HEK293T (cell line): Measurements from ENCODE around the gene PPM1K.

Experiments
- CTCF ChIA-PET: fragments of 350-600 bp; formaldehyde crosslinking; extraction: SDS; loops from one replicate; lab custom pipeline; 2021; ENCODE audit warnings: antibody characterized with exemption, inconsistent platforms; lab: Yijun Ruan, JAX
- POLR2A ChIA-PET: fragments of 350-600 bp; formaldehyde crosslinking; extraction: SDS; loops from one replicate; lab custom pipeline; 2020; ENCODE audit warnings: antibody characterized with exemption, inconsistent platforms; lab: Yijun Ruan, JAX
- DNase-seq: peaks from one replicate; pipeline ENCODE4 v3.0.0; 2012; ENCODE audit warnings: mixed read lengths; ENCODE audit errors: extremely low spot score
- ARNT ChIP-seq: fragments of 450-650 bp; IDR thresholded peaks from 2 replicates; pipeline ENCODE4 v1.6.1; 2017; ENCODE audit warnings: mild to moderate bottlenecking
- BHLHE40 ChIP-seq: fragments of 450-650 bp; IDR thresholded peaks from 2 replicates; pipeline ENCODE4 v1.6.1; 2016; ENCODE audit warnings: mild to moderate bottlenecking, moderate library complexity, borderline replicate concordance
- CTBP1 ChIP-seq: fragments of 450-650 bp; IDR thresholded peaks from 2 replicates; pipeline ENCODE4 v1.6.1; 2016; ENCODE audit warnings: borderline replicate concordance
- ELF4 ChIP-seq: fragments of 450-650 bp; IDR thresholded peaks from 2 replicates; pipeline ENCODE4 v1.6.1; 2017; ENCODE audit warnings: antibody characterized with exemption
- FOXA1 ChIP-seq: fragments of 450-650 bp; IDR thresholded peaks from 2 replicates; pipeline ENCODE4 v1.6.1; 2016; ENCODE audit warnings: mild to moderate bottlenecking
- FOXK2 ChIP-seq: fragments of 450-650 bp; IDR thresholded peaks from 2 replicates; pipeline ENCODE4 v1.6.1; 2016; ENCODE audit warnings: mild to moderate bottlenecking
- FOXM1 ChIP-seq: fragments of 450-650 bp; IDR thresholded peaks from 2 replicates; pipeline ENCODE4 v1.6.1; 2017; ENCODE audit warnings: mild to moderate bottlenecking, borderline replicate concordance
- HDGF ChIP-seq: fragments of 450-650 bp; IDR thresholded peaks from 2 replicates; pipeline ENCODE4 v1.6.1; 2017; ENCODE audit warnings: antibody characterized with exemption, borderline replicate concordance
- L3MBTL2 ChIP-seq: fragments of 450-650 bp; conservative IDR thresholded peaks from 2 replicates; pipeline ENCODE4 v1.6.1; 2016; ENCODE audit warnings: mild to moderate bottlenecking
- LEF1 ChIP-seq: fragments of 450-650 bp; IDR thresholded peaks from 2 replicates; pipeline ENCODE4 v1.6.1; 2017; ENCODE audit warnings: mild to moderate bottlenecking, borderline replicate concordance
- NFRKB ChIP-seq: fragments of 450-650 bp; IDR thresholded peaks from 2 replicates; pipeline ENCODE4 v1.6.1; 2016; ENCODE audit warnings: mild to moderate bottlenecking, moderate library complexity
- PKNOX1 ChIP-seq: fragments of 450-650 bp; IDR thresholded peaks from 2 replicates; pipeline ENCODE4 v1.6.1; 2016
- SP1 ChIP-seq: fragments of 450-650 bp; IDR thresholded peaks from 2 replicates; pipeline ENCODE4 v1.6.1; 2017
- SUZ12 ChIP-seq: fragments of 450-650 bp; IDR thresholded peaks from 2 replicates; pipeline ENCODE4 v1.6.1; 2016; ENCODE audit warnings: mild to moderate bottlenecking
- TARDBP ChIP-seq: fragments of 450-650 bp; IDR thresholded peaks from 2 replicates; pipeline ENCODE4 v1.6.1; 2016
- ZNF384 ChIP-seq: fragments of 450-650 bp; IDR thresholded peaks from 2 replicates; pipeline ENCODE4 v1.6.1; 2016

PPM1K gene

GRCh38 chr4:88275516-88275915 lies 8.8 kb downstream of the PPM1K start:
- no peak for TF ChIP-seq L3MBTL2
- no peak for TF ChIP-seq ELF4
- TF ChIP-seq TARDBP, result no peak
- ChIA-PET CTCF (no interaction called here), POLR2A (no interaction called here)
- DNase-seq, result no peak

GRCh38 chr4:88268913-88269312 lies 15.4 kb downstream of the PPM1K start:
- TF ChIP-seq FOXK2, result no peak
- no peak for TF ChIP-seq SP1
- ChIA-PET CTCF (no interaction called here), POLR2A (no interaction called here)
- DNase-seq, result no peak

GRCh38 chr4:88264336-88264735 lies 20.0 kb downstream of the PPM1K start:
- DNase-seq, result no peak
- ChIA-PET POLR2A (no interaction called here), CTCF (interaction anchor here (1.1 kb wide), 1 partner anchor 14 kb away, joined by 3 read pairs; no protein-coding TSS in a partner anchor)
- TF ChIP-seq CTBP1, result no peak
- TF ChIP-seq LEF1, result no peak
- TF ChIP-seq FOXK2, result no peak
- TF ChIP-seq L3MBTL2, result no peak
- no peak for TF ChIP-seq HDGF
- no peak for TF ChIP-seq NFRKB
- no peak for TF ChIP-seq SUZ12
- TF ChIP-seq SP1, result no peak
- no peak for TF ChIP-seq ZNF384

- ChIA-PET POLR2A (no interaction called here), CTCF (no interaction called here)
- TF ChIP-seq ZNF384 (no peak), LEF1 (no peak), HDGF (no peak), PKNOX1 (no peak), ELF4 (no peak), FOXK2 (no peak), SP1 (no peak), SUZ12 (no peak), L3MBTL2 (no peak), TARDBP (no peak), FOXA1 (no peak), ARNT (no peak), FOXM1 (no peak), BHLHE40 (no peak), CTBP1 (no peak), NFRKB (no peak)
- no peak for DNase-seq
Observed at GRCh38 chr4:88257726-88258125, 26.6 kb downstream of the PPM1K start.

GRCh38 chr4:88255111-88255510 lies 29.2 kb downstream of the PPM1K start:
- POLR2A ChIA-PET, result no interaction called here
- CTCF ChIA-PET, result interaction anchor here (0.6 kb wide), 1 partner anchor 268 kb away, joined by 3 read pairs; no protein-coding TSS in a partner anchor
- no peak for DNase-seq
- TF ChIP-seq ARNT, result no peak
- TF ChIP-seq FOXA1, result no peak

- CTCF ChIA-PET, result no interaction called here
- POLR2A ChIA-PET, result no interaction called here
- TF ChIP-seq SUZ12 (no peak), CTBP1 (no peak), HDGF (no peak)
- DNase-seq, result no peak
Observed at GRCh38 chr4:88251924-88252323, 32.4 kb downstream of the PPM1K start.

GRCh38 chr4:88247148-88247547 lies 37.2 kb downstream of the PPM1K start:
- ChIA-PET POLR2A (no interaction called here), CTCF (no interaction called here)
- TF ChIP-seq BHLHE40, result no peak
- TF ChIP-seq NFRKB, result no peak
- no peak for TF ChIP-seq SUZ12
- TF ChIP-seq ARNT, result no peak
- TF ChIP-seq ZNF384, result no peak
- TF ChIP-seq ELF4, result no peak
- no peak for DNase-seq

- DNase-seq, result no peak
- TF ChIP-seq LEF1, result no peak
- TF ChIP-seq FOXK2, result no peak
- no peak for TF ChIP-seq SP1
- TF ChIP-seq HDGF, result no peak
- no peak for TF ChIP-seq NFRKB
- TF ChIP-seq BHLHE40, result no peak
- no peak for TF ChIP-seq TARDBP
- TF ChIP-seq PKNOX1, result no peak
- no peak for TF ChIP-seq FOXM1
- TF ChIP-seq ELF4, result no peak
- no peak for TF ChIP-seq ARNT
- no peak for TF ChIP-seq L3MBTL2
- TF ChIP-seq CTBP1, result no peak
- no peak for TF ChIP-seq FOXA1
- no peak for TF ChIP-seq SUZ12
- ChIA-PET CTCF (interaction anchor here (1.0 kb wide), 1 partner anchor 27 kb away, joined by 3 read pairs; no protein-coding TSS in a partner anchor), POLR2A (no interaction called here)
Observed at GRCh38 chr4:88246600-88246999, 37.8 kb downstream of the PPM1K start.
